Astrocyte (in vitro differentiated cells and primary cell): ENCODE results near the gene CIT. TPM values are rescaled to one million over a fixed set of nuclear protein-coding genes. Genes with fewer than 3 reads are reported as not detected.

Experiments
- DNase-seq: peaks from one replicate; pipeline ENCODE4 v3.0.0-alpha.2; 2010; ENCODE audit warnings: low read depth
- FAIRE-seq: peaks from 2 replicates; lab custom pipeline; 2011; peaks lifted over from hg19 to GRCh38; lab: Jason Lieb, UNC
- H2AFZ ChIP-seq: 2 replicates; pipeline ENCODE4 v1.6.0; 2012; ENCODE audit warnings: low read depth, low read length, inconsistent platforms
- H3K27ac ChIP-seq: 2 replicates; pipeline ENCODE4 v1.5.1; 2011; ENCODE audit warnings: low read depth, low read length, inconsistent platforms
- H3K27me3 ChIP-seq: 2 replicates; pipeline ENCODE4 v1.6.0; 2011; ENCODE audit warnings: low read length, inconsistent platforms; ENCODE audit not compliant: insufficient read depth
- H3K36me3 ChIP-seq: 2 replicates; pipeline ENCODE4 v1.5.1; 2011; ENCODE audit warnings: low read length, inconsistent platforms; ENCODE audit not compliant: insufficient read depth
- H3K4me1 ChIP-seq: 2 replicates; pipeline ENCODE4 v1.5.1; 2011; ENCODE audit warnings: low read length, inconsistent platforms; ENCODE audit not compliant: insufficient read depth
- H3K4me2 ChIP-seq: 2 replicates; pipeline ENCODE4 v1.6.0; 2012; ENCODE audit warnings: low read length, inconsistent platforms
- H3K4me3 ChIP-seq: 2 replicates; pipeline ENCODE4 v1.5.1; 2011; ENCODE audit warnings: low read depth, mild to moderate bottlenecking, low read length, inconsistent platforms; ENCODE audit not compliant: insufficient read depth
- H3K79me2 ChIP-seq: 2 replicates; pipeline ENCODE4 v1.6.0; 2012; ENCODE audit warnings: mild to moderate bottlenecking, low read length, inconsistent platforms; ENCODE audit not compliant: insufficient read depth
- H3K9ac ChIP-seq: 2 replicates; pipeline ENCODE4 v1.6.0; 2012; ENCODE audit warnings: mild to moderate bottlenecking, low read length, inconsistent platforms
- H3K9me3 ChIP-seq: 2 replicates; pipeline ENCODE4 v1.5.1; 2012; ENCODE audit warnings: low read depth, mild to moderate bottlenecking, low read length, inconsistent platforms; ENCODE audit not compliant: insufficient read depth
- H4K20me1 ChIP-seq: 2 replicates; pipeline ENCODE4 v1.6.0; 2012; ENCODE audit warnings: low read length, inconsistent platforms; ENCODE audit not compliant: insufficient read depth
- H3K27ac Mint-ChIP-seq: one replicate; pipeline ENCODE4 v1.8.0; 2021; ENCODE audit warnings: mild to moderate bottlenecking, mixed read lengths; ENCODE audit not compliant: unreplicated experiment
- H3K27me3 Mint-ChIP-seq: one replicate; pipeline ENCODE4 v1.8.0; 2021; ENCODE audit warnings: low read depth, mixed read lengths; ENCODE audit not compliant: unreplicated experiment
- H3K36me3 Mint-ChIP-seq: one replicate; pipeline ENCODE4 v1.8.0; 2021; ENCODE audit warnings: low read depth, mixed read lengths; ENCODE audit not compliant: unreplicated experiment
- H3K4me1 Mint-ChIP-seq: one replicate; pipeline ENCODE4 v1.8.0; 2021; ENCODE audit warnings: low read depth, mixed read lengths; ENCODE audit not compliant: unreplicated experiment
- H3K4me3 Mint-ChIP-seq: one replicate; pipeline ENCODE4 v1.8.0; 2021; ENCODE audit warnings: mild to moderate bottlenecking, moderate library complexity, mixed read lengths; ENCODE audit not compliant: unreplicated experiment
- H3K9me3 Mint-ChIP-seq: one replicate; pipeline ENCODE4 v1.8.0; 2021; ENCODE audit warnings: mild to moderate bottlenecking, mixed read lengths; ENCODE audit not compliant: unreplicated experiment
- EZH2 ChIP-seq: IDR thresholded peaks from 2 replicates; pipeline ENCODE4 v1.6.1; 2012; ENCODE audit warnings: mild to moderate bottlenecking, low read length, inconsistent platforms; ENCODE audit not compliant: insufficient read depth
- total RNA-seq: library from RNA; stranded (reverse); gene quantifications from 2 replicates; pipeline ENCODE4 v1.2.1, GENCODE V29; 2021
- TF ChIP-seq, protein P1 (sequence below): IDR thresholded peaks from 2 replicates; pipeline ENCODE4 v1.5.1; 2011; ENCODE audit warnings: low read depth, mild to moderate bottlenecking, inconsistent platforms, low read length, moderate library complexity; ENCODE audit not compliant: insufficient read depth

Gene CIT
- total RNA-seq, 1 donor from 2014 or later, result 4.5 TPM

DNA sequence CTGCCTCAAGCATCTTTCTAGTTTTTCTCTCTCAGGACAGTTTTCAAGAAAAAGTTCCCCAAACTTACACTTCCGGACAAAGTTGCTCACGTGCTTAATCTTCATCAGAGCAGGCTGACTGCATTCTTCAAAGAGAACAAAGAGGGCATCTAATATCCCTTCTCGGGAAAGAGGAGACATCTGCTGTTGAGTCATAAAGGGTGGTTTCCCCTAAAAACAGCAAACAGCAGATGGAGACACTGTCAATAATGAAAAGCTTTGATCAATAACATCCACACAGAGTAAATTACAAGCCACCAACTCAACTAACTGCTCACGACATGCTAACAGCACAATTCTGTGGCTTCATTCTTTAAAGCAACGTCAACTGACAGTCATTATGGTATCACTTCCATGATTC is 8.1 kb downstream of the CIT start:
- H3K36me3 Mint-ChIP-seq, result no peaks in the 10 kb centered on the region
- H2AFZ ChIP-seq, result peak overlapping the region; percentile 74
- no peaks in the 10 kb centered on the region for H3K9me3 Mint-ChIP-seq
- peak overlapping the region; percentile 65 for H3K27ac ChIP-seq
- DNase-seq (no peak), FAIRE-seq (no peak)
- no peaks in the 10 kb centered on the region for H4K20me1 ChIP-seq
- no peaks in the 10 kb centered on the region for H3K27me3 Mint-ChIP-seq
- H3K9ac ChIP-seq, result no peak overlapping the region
- peak overlapping the region; percentile 73 for H3K27ac Mint-ChIP-seq
- H3K4me3 ChIP-seq, result no peak overlapping the region
- TF ChIP-seq, protein P1, sequence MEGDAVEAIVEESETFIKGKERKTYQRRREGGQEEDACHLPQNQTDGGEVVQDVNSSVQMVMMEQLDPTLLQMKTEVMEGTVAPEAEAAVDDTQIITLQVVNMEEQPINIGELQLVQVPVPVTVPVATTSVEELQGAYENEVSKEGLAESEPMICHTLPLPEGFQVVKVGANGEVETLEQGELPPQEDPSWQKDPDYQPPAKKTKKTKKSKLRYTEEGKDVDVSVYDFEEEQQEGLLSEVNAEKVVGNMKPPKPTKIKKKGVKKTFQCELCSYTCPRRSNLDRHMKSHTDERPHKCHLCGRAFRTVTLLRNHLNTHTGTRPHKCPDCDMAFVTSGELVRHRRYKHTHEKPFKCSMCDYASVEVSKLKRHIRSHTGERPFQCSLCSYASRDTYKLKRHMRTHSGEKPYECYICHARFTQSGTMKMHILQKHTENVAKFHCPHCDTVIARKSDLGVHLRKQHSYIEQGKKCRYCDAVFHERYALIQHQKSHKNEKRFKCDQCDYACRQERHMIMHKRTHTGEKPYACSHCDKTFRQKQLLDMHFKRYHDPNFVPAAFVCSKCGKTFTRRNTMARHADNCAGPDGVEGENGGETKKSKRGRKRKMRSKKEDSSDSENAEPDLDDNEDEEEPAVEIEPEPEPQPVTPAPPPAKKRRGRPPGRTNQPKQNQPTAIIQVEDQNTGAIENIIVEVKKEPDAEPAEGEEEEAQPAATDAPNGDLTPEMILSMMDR, result no peak
- TF ChIP-seq EZH2, result no peak
- H3K9me3 ChIP-seq, result no peaks in the 10 kb centered on the region
- H3K4me3 Mint-ChIP-seq, result no peak overlapping the region
- H3K27me3 ChIP-seq, result no peaks in the 10 kb centered on the region
- H3K36me3 ChIP-seq, result peaks cover 15% of the 10 kb centered on the region
- H3K4me1 Mint-ChIP-seq, result peaks cover 10% of the 10 kb centered on the region
- H3K4me1 ChIP-seq, result peaks cover 13% of the 10 kb centered on the region
- H3K79me2 ChIP-seq, result peaks cover 11% of the 10 kb centered on the region
- H3K4me2 ChIP-seq, result peak overlapping the region; percentile 24

DNA sequence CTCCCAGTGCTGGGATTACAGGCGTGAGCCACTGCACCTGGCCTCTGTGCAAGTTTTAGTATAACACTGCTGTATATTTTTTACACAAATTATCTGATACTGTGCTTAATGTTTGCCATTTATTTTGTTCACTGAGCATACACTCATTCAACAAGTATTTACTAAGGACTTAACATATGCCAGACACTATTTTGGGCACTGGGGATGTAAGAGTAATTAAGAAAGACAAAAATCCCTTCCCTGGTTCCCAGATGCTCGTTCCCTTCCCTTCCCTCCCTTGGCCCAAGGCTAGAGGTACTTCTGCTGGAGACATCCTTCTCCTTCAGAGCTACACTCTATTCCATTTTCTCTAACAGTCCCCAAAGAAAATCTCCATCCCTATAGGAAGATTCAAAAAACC is 12.5 kb downstream of the CIT start:
- Mint-ChIP-seq H3K36me3 (no peaks in the 10 kb centered on the region), H3K4me1 (peaks cover 12% of the 10 kb centered on the region), H3K27ac (no peak overlapping the region), H3K4me3 (no peak overlapping the region), H3K9me3 (no peaks in the 10 kb centered on the region), H3K27me3 (no peaks in the 10 kb centered on the region)
- no peak for TF ChIP-seq EZH2
- TF ChIP-seq, protein P1, result no peak
- H3K4me1 ChIP-seq, result peaks cover 8% of the 10 kb centered on the region
- H3K79me2 ChIP-seq, result peaks cover 11% of the 10 kb centered on the region
- H4K20me1 ChIP-seq, result no peaks in the 10 kb centered on the region
- H3K27me3 ChIP-seq, result no peaks in the 10 kb centered on the region
- no peak overlapping the region for H3K27ac ChIP-seq
- no peak overlapping the region for H3K9ac ChIP-seq
- H3K36me3 ChIP-seq, result peaks cover 12% of the 10 kb centered on the region
- DNase-seq (no peak), FAIRE-seq (no peak)
- H3K4me2 ChIP-seq, result no peak overlapping the region
- H2AFZ ChIP-seq, result no peak overlapping the region
- no peak overlapping the region for H3K4me3 ChIP-seq
- no peaks in the 10 kb centered on the region for H3K9me3 ChIP-seq

DNA sequence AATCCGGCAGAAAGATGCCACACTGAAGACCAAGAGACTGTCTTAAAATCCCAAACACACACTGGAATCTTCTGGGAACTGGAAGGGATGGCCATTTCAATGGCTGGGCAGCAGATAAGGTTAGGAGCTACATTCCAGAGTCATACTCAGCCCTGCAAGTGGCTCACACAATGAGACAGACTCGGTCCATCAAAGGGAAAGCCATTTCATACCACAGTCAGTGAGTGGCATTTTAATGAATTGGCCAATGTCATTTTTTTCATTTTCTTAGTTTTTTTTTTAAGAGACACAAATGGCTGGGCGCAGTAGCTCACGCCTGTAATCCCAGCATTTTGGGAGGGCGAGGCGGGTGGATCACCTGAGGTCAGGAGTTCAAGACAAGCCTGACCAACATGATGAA is 17.9 kb downstream of the CIT start:
- H3K36me3 Mint-ChIP-seq, result no peaks in the 10 kb centered on the region
- no peaks in the 10 kb centered on the region for H3K27me3 ChIP-seq
- H3K27ac ChIP-seq, result no peak overlapping the region
- no peak overlapping the region for H3K4me2 ChIP-seq
- H3K4me1 ChIP-seq, result no peaks in the 10 kb centered on the region
- peaks cover 4% of the 10 kb centered on the region for H3K4me1 Mint-ChIP-seq
- no peak overlapping the region for H3K4me3 ChIP-seq
- H3K36me3 ChIP-seq, result no peaks in the 10 kb centered on the region
- H4K20me1 ChIP-seq, result peaks cover 4% of the 10 kb centered on the region
- H3K27me3 Mint-ChIP-seq, result no peaks in the 10 kb centered on the region
- H2AFZ ChIP-seq, result no peak overlapping the region
- no peak overlapping the region for H3K9ac ChIP-seq
- H3K79me2 ChIP-seq, result peaks cover 14% of the 10 kb centered on the region
- H3K9me3 Mint-ChIP-seq, result no peaks in the 10 kb centered on the region
- no peak overlapping the region for H3K4me3 Mint-ChIP-seq
- DNase-seq (no peak), FAIRE-seq (no peak)
- no peak overlapping the region for H3K27ac Mint-ChIP-seq
- H3K9me3 ChIP-seq, result no peaks in the 10 kb centered on the region
- no peak for TF ChIP-seq EZH2
- TF ChIP-seq, protein P1, result no peak
